ENCODE data around the gene ARIH2.
"Not testable (repeated sequence)": the region's sequence is repeated elsewhere in the genome, so short reads cannot be mapped to it uniquely, and the experiment has no call there.

ARIH2 gene

GRCh38 chr3:48918388-48919214 lies at the start of gene ARIH2:
ARIH2 (plus strand) TSS chr3:48918842; CDS start chr3:48927559, 8,717 bp downstream.
- no peak for DNase-seq

- DNase-seq: no peak
These were observed 41.0 kb upstream of the ARIH2 start for GRCh38 chr3:48877671-48878070.

- DNase-seq: no peak
These were observed 39.2 kb upstream of the ARIH2 start for GRCh38 chr3:48879307-48879993.

- DNase-seq: no peak
These were observed 38.7 kb upstream of the ARIH2 start for GRCh38 chr3:48879994-48880377.

- no peak for DNase-seq
These were observed 37.6 kb upstream of the ARIH2 start for GRCh38 chr3:48881006-48881405.

GRCh38 chr3:48881652-48882114 lies 37.0 kb upstream of the ARIH2 start:
- no peak for DNase-seq

- DNase-seq: no peak
These were observed 32.9 kb upstream of the ARIH2 start for GRCh38 chr3:48885753-48886152.

- DNase-seq: no peak
These were observed 27.0 kb upstream of the ARIH2 start for GRCh38 chr3:48891606-48892005.

GRCh38 chr3:48894516-48894915 lies 24.1 kb upstream of the ARIH2 start:
- DNase-seq: no peak

- no peak for DNase-seq
These were observed 21.7 kb upstream of the ARIH2 start for GRCh38 chr3:48896936-48897335.

GRCh38 chr3:48897460-48898376 lies 20.9 kb upstream of the ARIH2 start:
- DNase-seq: no peak

GRCh38 chr3:48898383-48899234 lies 20.0 kb upstream of the ARIH2 start, which contains the start of gene SLC25A20:
SLC25A20 (minus strand) TSS chr3:48898882; CDS start chr3:48898794, 88 bp downstream.
- DNase-seq: no peak

- DNase-seq: no peak
These were observed 19.4 kb upstream of the ARIH2 start for GRCh38 chr3:48899273-48899672.

GRCh38 chr3:48907026-48907425 lies 11.6 kb upstream of the ARIH2 start:
- DNase-seq: not testable (repeated sequence)

- no peak for DNase-seq
These were observed 3.3 kb upstream of the ARIH2 start for GRCh38 chr3:48915296-48915695.

GRCh38 chr3:48919215-48920138 lies 835 bp downstream of the ARIH2 start:
- no peak for DNase-seq

GRCh38 chr3:48926425-48927392 lies 8.1 kb downstream of the ARIH2 start:
- no peak for DNase-seq

- DNase-seq: no peak
These were observed 9.3 kb downstream of the ARIH2 start for GRCh38 chr3:48927928-48928327.

GRCh38 chr3:48928679-48929078 lies 10.0 kb downstream of the ARIH2 start:
- DNase-seq: no peak

All from NCI-H2081 treated with DMSO at 0.1 percent for 48 hours (cell line).